ENCODE data around the gene TGFBR1. TPM values are rescaled to one million over a fixed set of nuclear protein-coding genes. Genes with fewer than 3 reads are reported as not detected.

Gene TGFBR1
- total and polyA plus RNA-seq, 8 donors, result 34.6 to 74.1 (median 41.3) TPM

DNA sequence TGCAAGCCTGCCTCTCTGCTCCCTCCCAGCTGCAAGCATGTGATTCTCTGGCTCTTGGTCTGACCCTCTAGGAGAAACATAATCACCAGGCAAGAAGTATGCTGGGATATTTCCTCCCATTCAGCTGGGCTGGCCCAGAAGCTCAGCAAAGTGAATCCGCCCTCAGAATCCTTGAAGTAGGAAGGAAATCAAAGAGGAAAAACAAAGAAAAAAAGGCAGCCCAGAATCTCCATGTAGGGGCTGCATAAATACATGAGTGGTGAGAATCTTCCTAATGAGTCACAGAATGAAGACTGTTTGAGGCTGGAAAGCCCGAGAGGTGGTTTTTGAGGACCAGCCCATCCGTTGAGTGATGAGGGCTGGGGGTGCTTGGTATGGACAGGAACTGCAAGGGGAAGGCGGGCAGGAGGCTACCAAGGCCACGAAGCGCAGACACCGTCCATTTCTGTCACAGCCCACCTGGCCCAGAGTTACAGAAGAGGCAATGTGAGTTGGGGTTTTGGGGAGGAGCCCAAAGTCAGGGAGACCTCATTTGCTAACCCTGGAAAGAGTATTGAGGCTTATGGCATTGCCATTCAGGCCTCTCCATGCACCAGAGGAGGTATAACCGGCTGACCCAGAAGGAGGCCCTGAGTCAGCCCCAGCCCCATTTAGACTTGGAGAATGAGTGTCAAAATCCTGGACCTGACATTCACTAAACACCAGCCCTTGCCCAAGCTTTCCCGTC lies 33.4 kb upstream of the TGFBR1 start:
- DNase-seq, result no peak
- Histone ChIP-seq H3K4me1 (peaks cover 0 to 4% of the 10 kb centered on the region in 2 donors), H3K4me3 (no peak overlapping the region), H3K36me3 (no peaks in the 10 kb centered on the region), H3K9me3 (no peaks in the 10 kb centered on the region), H3K27ac (peak overlapping the region in 1 of 2 donors; percentile 43), H3K27me3 (no peaks in the 10 kb centered on the region)
- intact Hi-C loops (cut with DNase I), result no loop called here
- TF ChIP-seq CTCF (IDR thresholded peaks at IDR 0.05), result no peak
- peak; percentile 52 for ATAC-seq

- intact Hi-C loops (cut with DNase I), result no loop called here
- Histone ChIP-seq H3K27ac (peak overlapping the region in 1 of 2 donors; percentile 43), H3K4me1 (peaks cover 0 to 8% of the 10 kb centered on the region in 2 donors), H3K27me3 (no peaks in the 10 kb centered on the region), H3K4me3 (no peak overlapping the region), H3K36me3 (no peaks in the 10 kb centered on the region), H3K9me3 (no peaks in the 10 kb centered on the region)
- DNase-seq (no peak), ATAC-seq (no peak)
- TF ChIP-seq CTCF (IDR thresholded peaks at IDR 0.05), result no peak
These were observed 32.9 kb upstream of the TGFBR1 start for GRCh38 chr9:99072040-99072394.

- Histone ChIP-seq H3K27ac (no peak overlapping the region), H3K9me3 (no peaks in the 10 kb centered on the region), H3K27me3 (no peaks in the 10 kb centered on the region), H3K4me3 (no peak overlapping the region), H3K36me3 (no peaks in the 10 kb centered on the region), H3K4me1 (peaks cover 0 to 13% of the 10 kb centered on the region in 2 donors)
- TF ChIP-seq CTCF (IDR thresholded peaks at IDR 0.05), result no peak
- ATAC-seq (no peak), DNase-seq (no peak)
- intact Hi-C loops (cut with DNase I), result no loop called here
These were observed 31.6 kb upstream of the TGFBR1 start for GRCh38 chr9:99073347-99073746.

DNA sequence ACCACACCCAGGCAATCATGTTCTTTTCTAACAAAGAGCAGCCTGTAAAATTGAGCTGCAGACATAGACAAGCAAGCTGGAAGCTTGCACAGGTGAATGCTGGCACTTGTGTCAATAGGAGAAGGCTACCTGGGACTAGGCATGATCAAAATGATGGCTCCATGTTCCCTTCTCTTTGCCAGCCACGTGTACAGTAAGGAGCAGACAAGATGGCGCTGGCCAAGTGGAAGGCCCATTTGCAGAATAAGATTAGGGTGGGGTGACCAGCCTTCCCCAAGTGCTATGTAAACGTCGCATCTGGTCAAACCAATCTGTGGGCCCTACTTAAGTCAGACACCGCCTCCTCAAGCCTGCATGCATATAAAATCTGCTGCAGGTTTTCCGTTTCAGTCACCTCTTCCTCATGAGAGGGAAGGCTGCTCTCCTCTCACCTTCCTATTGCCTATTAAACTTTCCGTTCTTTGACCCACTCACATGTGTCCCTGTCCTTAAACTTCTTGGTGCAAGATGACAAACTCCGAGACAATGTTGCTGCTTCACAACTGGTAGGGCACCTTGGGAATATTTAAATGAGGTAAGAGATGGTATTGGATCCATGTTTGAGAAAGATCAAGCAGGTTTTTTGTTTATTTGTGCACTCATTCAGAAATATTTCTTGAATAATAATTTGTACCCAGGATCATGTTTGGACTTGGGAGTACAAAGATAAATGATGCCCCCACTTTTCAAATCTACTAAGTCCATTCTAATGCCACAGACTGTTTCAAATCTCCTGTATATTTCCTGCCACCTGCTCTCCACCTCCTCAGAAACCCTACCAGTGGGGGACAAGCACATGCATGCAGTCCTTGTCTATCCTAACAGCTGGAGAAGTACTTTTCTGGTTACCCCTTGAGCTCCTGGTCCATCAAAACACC lies 30.7 kb upstream of the TGFBR1 start:
- Histone ChIP-seq H3K4me1 (peaks cover 0 to 13% of the 10 kb centered on the region in 2 donors), H3K27ac (no peak overlapping the region), H3K9me3 (no peaks in the 10 kb centered on the region), H3K4me3 (no peak overlapping the region), H3K27me3 (no peaks in the 10 kb centered on the region), H3K36me3 (no peaks in the 10 kb centered on the region)
- no peak for TF ChIP-seq CTCF (IDR thresholded peaks at IDR 0.05)
- DNase-seq (no peak), ATAC-seq (no peak)
- intact Hi-C loops (cut with DNase I), result no loop called here

GRCh38 chr9:99074902-99075245 lies 30.0 kb upstream of the TGFBR1 start:
- peaks cover 0 to 13% of the 10 kb centered on the region in 2 donors for H3K4me1 ChIP-seq
- no peak for ATAC-seq
- no peak overlapping the region for H3K4me3 ChIP-seq
- no peak for TF ChIP-seq CTCF (IDR thresholded peaks at IDR 0.05)
- no peaks in the 10 kb centered on the region for H3K9me3 ChIP-seq
- no peak overlapping the region for H3K27ac ChIP-seq
- no peaks in the 10 kb centered on the region for H3K36me3 ChIP-seq
- H3K27me3 ChIP-seq, result no peaks in the 10 kb centered on the region
- intact Hi-C loops (cut with DNase I), result no loop called here
- no peak for DNase-seq
